Activated CD4-positive, alpha-beta T cell treated with anti-CD3 and anti-CD28 coated beads, Interleukin-2, Interleukin-6, amounts not matched to agents 100 ng/mL and 50 ng/mL, durations not matched to agents 16 hours and 8 hours (primary cell): ENCODE measurements around the gene ALDH1L1.
"Not testable (repeated sequence)": the region's sequence is repeated elsewhere in the genome, so short reads cannot be mapped to it uniquely, and the experiment has no call there.

Experiments
- DNase-seq: peaks from one replicate; pipeline ENCODE4 v3.0.0-alpha.2; 2020

Gene ALDH1L1

GRCh38 chr3:126104028-126104635 lies 76.3 kb downstream of the ALDH1L1 start:
- no peak for DNase-seq

- DNase-seq, result no peak
Observed at GRCh38 chr3:126103121-126104027, 77.0 kb downstream of the ALDH1L1 start.

GRCh38 chr3:126102530-126102951 lies 77.8 kb downstream of the ALDH1L1 start:
- DNase-seq, result no peak

- no peak for DNase-seq
Observed at GRCh38 chr3:126102011-126102410, 78.4 kb downstream of the ALDH1L1 start.

GRCh38 chr3:126101521-126101982 lies 78.8 kb downstream of the ALDH1L1 start:
- DNase-seq, result no peak

GRCh38 chr3:126100634-126101301 lies 79.6 kb downstream of the ALDH1L1 start:
- DNase-seq, result no peak

- DNase-seq, result no peak
Observed at GRCh38 chr3:126100269-126100633, 80.1 kb downstream of the ALDH1L1 start.

- no peak for DNase-seq
Observed at GRCh38 chr3:126098391-126098858, 82.0 kb downstream of the ALDH1L1 start.

- no peak for DNase-seq
Observed at GRCh38 chr3:126097801-126098200, 82.6 kb downstream of the ALDH1L1 start.

GRCh38 chr3:126096274-126096673 lies 84.1 kb downstream of the ALDH1L1 start:
- not testable (repeated sequence) for DNase-seq

GRCh38 chr3:126092128-126092527 lies 88.3 kb downstream of the ALDH1L1 start:
- not testable (repeated sequence) for DNase-seq

GRCh38 chr3:126087552-126088175 lies 92.7 kb downstream of the ALDH1L1 start:
- DNase-seq, result no peak

GRCh38 chr3:126085841-126086240 lies 94.5 kb downstream of the ALDH1L1 start:
- DNase-seq, result peak; percentile 5

GRCh38 chr3:126085276-126085675 lies 95.1 kb downstream of the ALDH1L1 start:
- DNase-seq, result no peak

- DNase-seq, result no peak
Observed at GRCh38 chr3:126084768-126085180, 95.6 kb downstream of the ALDH1L1 start.

- peak; percentile 94 for DNase-seq
Observed at GRCh38 chr3:126083913-126084767, 96.2 kb downstream of the ALDH1L1 start, which contains the start of gene SLC41A3. Gene SLC41A3 (minus strand): TSS chr3:126084124. CDS start chr3:126068219, 15,905 bp downstream.

GRCh38 chr3:126083511-126083912 lies 96.9 kb downstream of the ALDH1L1 start:
- peak; percentile 55 for DNase-seq

GRCh38 chr3:126083138-126083445 lies 97.3 kb downstream of the ALDH1L1 start:
- no peak for DNase-seq

GRCh38 chr3:126082362-126083137 lies 97.8 kb downstream of the ALDH1L1 start:
- no peak for DNase-seq

- peak; percentile 9 for DNase-seq
Observed at GRCh38 chr3:126081618-126082361, 98.6 kb downstream of the ALDH1L1 start.
